ENCODE results near the gene PDCD7. TPM values are rescaled to one million over a fixed set of nuclear protein-coding genes. Genes with fewer than 3 reads are reported as not detected.

Gene PDCD7
- total and polyA plus RNA-seq, 2 of the 4 experiments (the other 2 are of a cell fraction): 4.7 to 12.3 TPM

DNA sequence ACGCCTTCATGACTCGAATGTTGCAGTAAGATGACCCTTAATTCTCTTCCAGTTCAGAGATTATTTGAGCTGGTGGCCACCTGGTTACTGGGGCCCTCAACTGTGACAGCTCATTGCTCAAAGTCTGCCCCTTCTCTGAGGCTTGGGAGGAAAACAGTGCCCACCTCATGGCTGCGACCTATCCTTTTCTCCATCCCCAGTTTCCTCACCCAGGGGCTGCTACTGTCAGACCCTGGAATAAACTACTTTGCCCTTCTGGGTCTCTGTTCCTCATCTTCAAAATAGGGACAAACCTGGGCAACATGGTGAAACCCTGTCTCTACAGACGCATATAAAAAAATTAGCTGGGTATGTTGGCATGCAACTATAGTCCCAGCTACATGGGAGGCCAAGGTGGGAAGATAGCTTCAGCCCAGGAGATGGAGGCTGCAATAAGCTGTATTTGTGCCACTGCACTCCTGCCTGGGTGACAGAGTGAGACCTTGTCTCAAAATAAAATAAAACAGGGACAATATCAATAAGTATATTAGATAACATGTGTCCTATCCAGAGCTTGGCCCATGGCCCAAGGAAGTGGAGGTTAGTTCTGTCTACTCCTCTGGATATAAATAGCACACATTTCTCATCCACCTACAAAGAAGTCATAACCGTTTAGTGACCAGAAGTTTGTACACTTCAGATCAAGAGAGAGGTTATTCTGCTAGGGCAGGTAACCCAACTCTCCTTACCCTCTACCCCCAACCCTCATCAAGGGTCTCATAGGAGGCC is 63.6 kb downstream of the PDCD7 start (continued):
- TF ChIP-seq MXI1 (IDR thresholded peaks at IDR 0.05; ENCODE audit: borderline replicate concordance, low read depth, low read length): no peak

DNA sequence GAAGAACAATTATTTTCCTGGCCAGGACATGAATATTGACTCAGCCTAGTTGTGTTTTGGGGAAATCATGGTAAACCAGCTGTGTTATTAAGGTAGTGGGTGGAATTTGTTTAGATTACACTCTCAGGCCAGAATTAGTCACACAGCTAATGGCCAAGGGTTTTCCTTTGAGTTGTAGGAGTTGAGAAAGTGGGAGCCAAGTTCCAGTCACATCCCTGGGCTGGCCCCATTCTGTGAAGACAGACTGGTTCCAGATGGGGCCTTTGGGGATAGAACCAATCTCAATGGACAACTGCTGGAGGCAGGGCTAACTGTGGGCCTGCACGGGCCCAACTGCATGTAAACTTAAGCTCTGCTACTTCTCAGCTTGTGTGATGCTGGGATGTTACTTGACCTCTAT is 64.4 kb downstream of the PDCD7 start:
- H3K9me3 ChIP-seq (ENCODE audit: control insufficient read depth, insufficient read depth, low read length): no peaks in the 10 kb centered on the region
- no CpG with 5 or more reads among the region's 1 CpG for WGBS, 2 experiments (ENCODE audit: extremely low coverage in 2 of 2, insufficient read length in 1 of 2)
- H3K4me1 ChIP-seq (ENCODE audit: control insufficient read depth, insufficient read depth, low read length): peaks cover 42% of the 10 kb centered on the region
- peaks cover 9% of the 10 kb centered on the region for H4K20me1 ChIP-seq (ENCODE audit: insufficient read depth, low read length)
- H3K27ac ChIP-seq (ENCODE audit: insufficient read depth, low read length): peak overlapping the region; percentile 77; the same call in 1 of the 2 replicates
- H3K4ac ChIP-seq (ENCODE audit: low read depth, low read length): peak overlapping the region; percentile 78
- H4K5ac ChIP-seq (ENCODE audit: low read depth, low read length): no peak overlapping the region
- H3K27me3 ChIP-seq (ENCODE audit: control insufficient read depth, insufficient read depth, low read length): peaks cover 16% of the 10 kb centered on the region
- no peaks in the 10 kb centered on the region for H3K36me3 ChIP-seq (ENCODE audit: control insufficient read depth, insufficient read depth, low read length)
- DNase-seq (peak; percentile 99), ATAC-seq (ENCODE audit: low read depth) (peak; percentile 95)
- H2AFZ ChIP-seq (replicated peaks; ENCODE audit: low read length, poor library complexity): no peak overlapping the region
- H2BK20ac ChIP-seq (ENCODE audit: low read depth, low read length): peak overlapping the region; percentile 84; the same call in 1 of the 2 replicates
- peaks cover 37% of the 10 kb centered on the region for H3K9me1 ChIP-seq (ENCODE audit: insufficient read depth, low read length)
- H4K91ac ChIP-seq (ENCODE audit: insufficient read depth, low read depth, low read length): no peak overlapping the region
- dilution Hi-C loops (cut with HindIII; ENCODE audit: low sequenced_read_pairs, unreplicated experiment) (no loop called here), intact Hi-C loops (cut with micrococcal nuclease) (no loop called here), in situ Hi-C loops (cut with MboI; ENCODE audit: low sequenced_read_pairs) (no loop called here)
- H2AK5ac ChIP-seq (ENCODE audit: low read depth, low read length): no peak overlapping the region
- H2BK5ac ChIP-seq (ENCODE audit: low read depth, low read length, poor library complexity, severe bottlenecking): peak overlapping the region; percentile 79
- no peak overlapping the region for H3K56ac ChIP-seq (ENCODE audit: extremely low read depth, insufficient read depth, low read length)
- no peak overlapping the region for H3K14ac ChIP-seq (replicated peaks; ENCODE audit: low read depth, low read length)
- H4K8ac ChIP-seq (ENCODE audit: low read depth in 2 of 2, low read length in 2 of 2): no peak overlapping the region
- no peaks in the 10 kb centered on the region for H3K79me1 ChIP-seq (ENCODE audit: low read depth in 1 of 2, low read length in 2 of 2)
- H3K4me2 ChIP-seq (ENCODE audit: low read depth, low read length): peak overlapping the region; percentile 42; the same call in 1 of the 2 replicates
- H3K23ac ChIP-seq (ENCODE audit: low read depth, low read length): no peak overlapping the region
- no peak overlapping the region for H2AK9ac ChIP-seq (replicated peaks; ENCODE audit: low read depth, low read length, poor library complexity)
- POLR2A ChIA-PET (ENCODE audit: unreplicated experiment): interaction anchor here (0.5 to 0.6 kb wide), 2 partner anchors 270 to 1107 kb away, joined by 3 to 4 read pairs; no protein-coding TSS in a partner anchor
- no peak overlapping the region for H3K18ac ChIP-seq (ENCODE audit: low read depth, low read length)
- peak overlapping the region; percentile 75; the same call in 1 of the 3 replicates for H2BK15ac ChIP-seq (ENCODE audit: low read depth, low read length)
- H3K9ac ChIP-seq (ENCODE audit: low read depth, low read length): no peak overlapping the region
- H2BK120ac ChIP-seq (ENCODE audit: low read depth, low read length): peak overlapping the region; percentile 82
- CTCF ChIA-PET: interaction anchor here (0.6 to 2.2 kb wide), 5 partner anchors 14 to 290 kb away, joined by 3 to 8 read pairs (median 6); no protein-coding TSS in a partner anchor
- BruUV-seq (replicated peaks): no TSS peak
- H3K4me3 ChIP-seq (ENCODE audit: insufficient read depth, low read depth, low read length): no peak overlapping the region
- TF ChIP-seq MXI1 (IDR thresholded peaks at IDR 0.05; ENCODE audit: borderline replicate concordance, low read depth, low read length) (no peak), MAZ (IDR thresholded peaks at IDR 0.05; ENCODE audit: borderline replicate concordance, low read depth, low read length) (no peak; the same call in 1 of the 2 replicates), FOS (IDR thresholded peaks at IDR 0.05; ENCODE audit: low read depth, low read length) (peak; percentile 75), RCOR1 (IDR thresholded peaks at IDR 0.05; ENCODE audit: insufficient replicate concordance, low read length) (no peak), SMC3 (IDR thresholded peaks at IDR 0.05; ENCODE audit: low read depth, low read length) (no peak), POLR2A (IDR thresholded peaks at IDR 0.05; ENCODE audit: low read depth, low read length) (no peak), RFX5 (IDR thresholded peaks at IDR 0.05; ENCODE audit: low read depth, low read length) (no peak), MAFK (IDR thresholded peaks at IDR 0.05; ENCODE audit: low read depth, low read length) (0 out of 2 replicates have a peak, but pooled peaks have one; percentile 0), NFE2L2 (IDR thresholded peaks at IDR 0.05; ENCODE audit: low read depth, low read length) (no peak), RAD21 (IDR thresholded peaks at IDR 0.05; ENCODE audit: low read length) (no peak), CEBPB (IDR thresholded peaks at IDR 0.05; ENCODE audit: low read depth, low read length) (peak; percentile 35), CHD1 (IDR thresholded peaks at IDR 0.05; ENCODE audit: low read depth, low read length) (no peak), BHLHE40 (IDR thresholded peaks at IDR 0.05; ENCODE audit: low read depth, low read length) (peak; percentile 87)
- TF ChIP-seq, protein P1, sequence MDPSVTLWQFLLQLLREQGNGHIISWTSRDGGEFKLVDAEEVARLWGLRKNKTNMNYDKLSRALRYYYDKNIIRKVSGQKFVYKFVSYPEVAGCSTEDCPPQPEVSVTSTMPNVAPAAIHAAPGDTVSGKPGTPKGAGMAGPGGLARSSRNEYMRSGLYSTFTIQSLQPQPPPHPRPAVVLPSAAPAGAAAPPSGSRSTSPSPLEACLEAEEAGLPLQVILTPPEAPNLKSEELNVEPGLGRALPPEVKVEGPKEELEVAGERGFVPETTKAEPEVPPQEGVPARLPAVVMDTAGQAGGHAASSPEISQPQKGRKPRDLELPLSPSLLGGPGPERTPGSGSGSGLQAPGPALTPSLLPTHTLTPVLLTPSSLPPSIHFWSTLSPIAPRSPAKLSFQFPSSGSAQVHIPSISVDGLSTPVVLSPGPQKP (IDR thresholded peaks at IDR 0.05; ENCODE audit: borderline replicate concordance, low read depth, low read length): no peak
- TF ChIP-seq, protein P2, sequence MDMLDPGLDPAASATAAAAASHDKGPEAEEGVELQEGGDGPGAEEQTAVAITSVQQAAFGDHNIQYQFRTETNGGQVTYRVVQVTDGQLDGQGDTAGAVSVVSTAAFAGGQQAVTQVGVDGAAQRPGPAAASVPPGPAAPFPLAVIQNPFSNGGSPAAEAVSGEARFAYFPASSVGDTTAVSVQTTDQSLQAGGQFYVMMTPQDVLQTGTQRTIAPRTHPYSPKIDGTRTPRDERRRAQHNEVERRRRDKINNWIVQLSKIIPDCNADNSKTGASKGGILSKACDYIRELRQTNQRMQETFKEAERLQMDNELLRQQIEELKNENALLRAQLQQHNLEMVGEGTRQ (IDR thresholded peaks at IDR 0.05; ENCODE audit: low read depth, low read length): no peak
